IMR-90 (cell line): Measurements from ENCODE around the gene PKD2L1. TPM values are rescaled to one million over a fixed set of nuclear protein-coding genes. Genes with fewer than 3 reads are reported as not detected.

ENCODE experiments used
- ATAC-seq: fragments of 200-7000 bp; cut with Tn5 transposase; 2 replicates; pipeline ENCODE4 v1.9.1; 2020; ENCODE audit warnings: low read depth, mild to moderate bottlenecking, moderate library complexity
- BruUV-seq: library from RNA; stranded (reverse); fragments of 400-500 nt; replicated peaks from 2 replicates; lab custom pipeline; 2021; lab: Mats Ljungman, UMichigan
- CTCF ChIA-PET: fragments of 300-600 bp; formaldehyde crosslinking; extraction: SDS; loops from one replicate; lab custom pipeline; 2021; ENCODE audit warnings: antibody characterized with exemption; lab: Yijun Ruan, JAX
- POLR2A ChIA-PET: fragments of 300-600 bp; sonication (Branson Sonifier 250); formaldehyde crosslinking; loops from one replicate; lab custom pipeline; 2022; ENCODE audit warnings: antibody characterized with exemption; ENCODE audit not compliant: unreplicated experiment; lab: Charles Lee
- DNase-seq: peaks from one replicate; pipeline ENCODE4 v3.0.0; 2013
- H2AFZ ChIP-seq: replicated peaks from 2 replicates; pipeline ENCODE3; 2013; ENCODE audit warnings: low read length, mild to moderate bottlenecking; ENCODE audit not compliant: poor library complexity
- H2AK5ac ChIP-seq: 2 replicates; pipeline ENCODE4 v1.6.1; 2013; ENCODE audit warnings: low read depth, low read length, inconsistent platforms
- H2AK9ac ChIP-seq: replicated peaks from 2 replicates; pipeline ENCODE3; 2013; ENCODE audit warnings: mild to moderate bottlenecking, low read depth, low read length, moderate library complexity; ENCODE audit not compliant: poor library complexity
- H2BK120ac ChIP-seq: 2 replicates; pipeline ENCODE4 v1.6.1; 2013; ENCODE audit warnings: low read depth, low read length, inconsistent platforms
- H2BK15ac ChIP-seq: 3 replicates; pipeline ENCODE4 v1.6.1; 2013; ENCODE audit warnings: low read depth, low read length, inconsistent platforms
- H2BK20ac ChIP-seq: 2 replicates; pipeline ENCODE4 v1.6.1; 2013; ENCODE audit warnings: low read depth, mild to moderate bottlenecking, inconsistent platforms, low read length, moderate library complexity
- H2BK5ac ChIP-seq: 2 replicates; pipeline ENCODE4 v1.6.1; 2013; ENCODE audit warnings: mild to moderate bottlenecking, low read depth, low read length, inconsistent platforms; ENCODE audit not compliant: poor library complexity, severe bottlenecking
- H3K14ac ChIP-seq: replicated peaks from 2 replicates; pipeline ENCODE4 v1.6.1; 2013; ENCODE audit warnings: low read depth, low read length, inconsistent platforms
- H3K18ac ChIP-seq: 2 replicates; pipeline ENCODE4 v1.6.1; 2013; ENCODE audit warnings: low read depth, low read length, control low read depth
- H3K23ac ChIP-seq: 2 replicates; pipeline ENCODE4 v1.6.1; 2013; ENCODE audit warnings: low read depth, low read length, inconsistent platforms
- H3K27ac ChIP-seq: 2 replicates; pipeline ENCODE4 v1.5.1; 2013; ENCODE audit warnings: mild to moderate bottlenecking, control low read depth, low read length; ENCODE audit not compliant: insufficient read depth
- H3K27me3 ChIP-seq: 2 replicates; pipeline ENCODE4 v1.6.1; 2013; ENCODE audit warnings: low read length; ENCODE audit not compliant: control insufficient read depth, insufficient read depth
- H3K36me3 ChIP-seq: 2 replicates; pipeline ENCODE4 v1.6.1; 2013; ENCODE audit warnings: low read length, mixed read lengths; ENCODE audit not compliant: control insufficient read depth, insufficient read depth
- H3K4ac ChIP-seq: 2 replicates; pipeline ENCODE4 v1.6.1; 2013; ENCODE audit warnings: low read depth, low read length, inconsistent platforms
- H3K4me1 ChIP-seq: 2 replicates; pipeline ENCODE4 v1.6.1; 2013; ENCODE audit warnings: low read length, mixed read lengths; ENCODE audit not compliant: control insufficient read depth, insufficient read depth
- H3K4me2 ChIP-seq: 2 replicates; pipeline ENCODE4 v1.6.1; 2013; ENCODE audit warnings: low read depth, mild to moderate bottlenecking, control low read depth, low read length, moderate library complexity
- H3K4me3 ChIP-seq: 2 replicates; pipeline ENCODE4 v1.5.1; 2013; ENCODE audit warnings: low read depth, mild to moderate bottlenecking, control low read depth, low read length, moderate library complexity; ENCODE audit not compliant: insufficient read depth
- H3K56ac ChIP-seq: 2 replicates; pipeline ENCODE4 v1.6.1; 2013; ENCODE audit warnings: low read length, inconsistent platforms; ENCODE audit not compliant: insufficient read depth; ENCODE audit errors: extremely low read depth
- H3K79me1 ChIP-seq, 2 experiments: 2 replicates each; pipeline ENCODE4 v1.6.1; 2013; ENCODE audit warnings: low read length in 2 of 2, inconsistent platforms in 1 of 2, low read depth in 1 of 2
- H3K9ac ChIP-seq: 2 replicates; pipeline ENCODE4 v1.6.1; 2013; ENCODE audit warnings: low read depth, low read length, control low read depth
- H3K9me1 ChIP-seq: 2 replicates; pipeline ENCODE4 v1.6.1; 2013; ENCODE audit warnings: low read length, inconsistent platforms; ENCODE audit not compliant: insufficient read depth
- H3K9me3 ChIP-seq: 2 replicates; pipeline ENCODE4 v1.6.1; 2013; ENCODE audit warnings: low read length; ENCODE audit not compliant: control insufficient read depth, insufficient read depth
- H4K20me1 ChIP-seq: 2 replicates; pipeline ENCODE4 v1.6.1; 2013; ENCODE audit warnings: low read length, inconsistent platforms; ENCODE audit not compliant: insufficient read depth
- H4K5ac ChIP-seq: 2 replicates; pipeline ENCODE4 v1.6.1; 2013; ENCODE audit warnings: mild to moderate bottlenecking, low read depth, low read length, control low read depth
- H4K8ac ChIP-seq, 2 experiments: 2 replicates each; pipeline ENCODE4 v1.6.1; 2013; ENCODE audit warnings: low read depth in 2 of 2, low read length in 2 of 2, control low read depth in 1 of 2, inconsistent platforms in 1 of 2
- H4K91ac ChIP-seq: 2 replicates; pipeline ENCODE4 v1.6.1; 2013; ENCODE audit warnings: low read depth, low read length, inconsistent platforms; ENCODE audit not compliant: insufficient read depth
- BHLHE40 ChIP-seq: fragments of 150-350 bp; IDR thresholded peaks from 2 replicates; pipeline ENCODE4 v1.6.1; 2016; ENCODE audit warnings: mild to moderate bottlenecking, low read depth, low read length
- CEBPB ChIP-seq: IDR thresholded peaks from 2 replicates; pipeline ENCODE4 v1.6.1; 2012; ENCODE audit warnings: low read depth, low read length, improper control_type of control experiment
- CHD1 ChIP-seq: IDR thresholded peaks from 2 replicates; pipeline ENCODE4 v1.6.1; 2012; ENCODE audit warnings: low read depth, low read length, improper control_type of control experiment
- FOS ChIP-seq: fragments of 150-350 bp; IDR thresholded peaks from 2 replicates; pipeline ENCODE4 v1.6.1; 2016; ENCODE audit warnings: low read depth, low read length
- MAFK ChIP-seq: IDR thresholded peaks from 2 replicates; pipeline ENCODE4 v1.6.1; 2012; ENCODE audit warnings: low read depth, low read length, improper control_type of control experiment
- MXI1 ChIP-seq: IDR thresholded peaks from 2 replicates; pipeline ENCODE4 v1.6.1; 2012; ENCODE audit warnings: low read depth, mild to moderate bottlenecking, low read length, moderate library complexity, borderline replicate concordance
- NFE2L2 ChIP-seq: fragments of 150-350 bp; IDR thresholded peaks from 2 replicates; pipeline ENCODE4 v1.6.1; 2016; ENCODE audit warnings: low read depth, mild to moderate bottlenecking, low read length
- POLR2A ChIP-seq: IDR thresholded peaks from 2 replicates; pipeline ENCODE4 v1.6.1; 2012; ENCODE audit warnings: mild to moderate bottlenecking, low read depth, low read length
- RAD21 ChIP-seq: IDR thresholded peaks from 2 replicates; pipeline ENCODE4 v1.6.1; 2012; ENCODE audit warnings: low read length, improper control_type of control experiment
- RCOR1 ChIP-seq: IDR thresholded peaks from 2 replicates; pipeline ENCODE4 v1.6.1; 2012; ENCODE audit warnings: mild to moderate bottlenecking, low read length, improper control_type of control experiment; ENCODE audit not compliant: insufficient replicate concordance
- SMC3 ChIP-seq: fragments of 150-350 bp; IDR thresholded peaks from 2 replicates; pipeline ENCODE4 v1.6.1; 2016; ENCODE audit warnings: low read depth, mild to moderate bottlenecking, antibody characterized with exemption, low read length, moderate library complexity
- dilution Hi-C: fragments of 300-500 bp; cut with HindIII; formaldehyde crosslinking; loops from one replicate; pipeline ENCODE4 v1.14.3; 2018; ENCODE audit warnings: low sequenced_read_pairs; ENCODE audit not compliant: unreplicated experiment
- in situ Hi-C: fragments of 300-500 bp; cut with MboI; formaldehyde crosslinking; loops from 3 replicates; pipeline ENCODE4 v1.14.3; 2019; ENCODE audit warnings: low sequenced_read_pairs, inconsistent platforms, mixed read lengths
- intact Hi-C: fragments of 100-400 bp; cut with micrococcal nuclease; formaldehyde crosslinking; loops from 2 replicates; pipeline ENCODE4 v1.10.0; 2022
- polyA plus RNA-seq, 3 experiments: library from polyadenylated mRNA; depleted of rRNA; stranded (reverse); fragments of >200 nt; gene quantifications; 2 replicates each; pipeline ENCODE4 v1.2.3, GENCODE V29; 2012; ENCODE audit warnings: low replicate concordance in 1 of 3
- total RNA-seq: library from RNA; depleted of rRNA; stranded (reverse); fragments of >200 nt; gene quantifications from 2 replicates; pipeline ENCODE4 v1.2.3, GENCODE V29; 2012
- TF ChIP-seq, protein P1 (sequence below): fragments of 150-350 bp; IDR thresholded peaks from 2 replicates; pipeline ENCODE4 v1.6.1; 2016; ENCODE audit warnings: low read depth, mild to moderate bottlenecking, low read length, moderate library complexity, borderline replicate concordance

Gene PKD2L1
- total and polyA plus RNA-seq, 2 of the 4 experiments (the other 2 are of a cell fraction): not detected

DNA sequence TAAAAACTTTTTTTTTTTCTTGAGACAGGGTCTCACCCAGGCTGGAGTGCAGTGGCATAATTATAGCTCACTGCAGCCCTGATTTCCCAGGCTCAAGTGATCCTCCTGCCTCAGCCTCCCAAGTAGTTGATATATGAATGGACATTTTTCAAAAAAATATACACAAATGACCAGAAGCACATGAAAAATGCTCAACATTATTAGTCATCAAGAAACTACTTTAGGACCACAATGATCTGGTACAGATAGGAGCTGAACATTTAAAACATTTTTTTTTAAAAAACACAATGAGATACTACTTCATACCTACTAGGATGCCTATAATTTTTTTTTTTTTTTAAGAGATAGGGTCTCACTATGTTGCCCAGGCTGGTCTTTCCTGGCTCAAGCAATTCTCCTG is 38.7 kb upstream of the PKD2L1 start:
- H4K91ac ChIP-seq: no peak overlapping the region
- intact Hi-C loops: no loop called here
- H3K56ac ChIP-seq: no peak overlapping the region
- H2BK15ac ChIP-seq: no peak overlapping the region
- dilution Hi-C loops: no loop called here
- H3K36me3 ChIP-seq: no peaks in the 10 kb centered on the region
- H2BK20ac ChIP-seq: no peak overlapping the region
- DNase-seq (no peak), ATAC-seq (no peak)
- no peaks in the 10 kb centered on the region for H3K9me3 ChIP-seq
- no peak overlapping the region for H2AK9ac ChIP-seq
- no peak overlapping the region for H3K4me3 ChIP-seq
- H3K4me2 ChIP-seq: no peak overlapping the region
- H3K18ac ChIP-seq: no peak overlapping the region
- in situ Hi-C loops: no loop called here
- H2BK120ac ChIP-seq: no peak overlapping the region
- no peak overlapping the region for H4K5ac ChIP-seq
- no peaks in the 10 kb centered on the region for H3K27me3 ChIP-seq
- H4K8ac ChIP-seq: no peak overlapping the region
- no peak overlapping the region for H3K9ac ChIP-seq
- CTCF ChIA-PET: interaction anchor here (1.2 kb wide), 1 partner anchor 65 kb away, joined by 3 read pairs; no protein-coding TSS in a partner anchor
- no peak overlapping the region for H3K14ac ChIP-seq
- POLR2A ChIA-PET: no interaction called here
- no peak overlapping the region for H3K27ac ChIP-seq
- H3K9me1 ChIP-seq: peaks cover 15% of the 10 kb centered on the region; the same call in 1 of the 2 replicates
- TF ChIP-seq MAFK (no peak), NFE2L2 (no peak), CHD1 (no peak), FOS (no peak), RAD21 (no peak), MXI1 (no peak), CEBPB (no peak), RCOR1 (no peak), SMC3 (no peak), POLR2A (no peak), BHLHE40 (no peak)
- TF ChIP-seq, protein P1, sequence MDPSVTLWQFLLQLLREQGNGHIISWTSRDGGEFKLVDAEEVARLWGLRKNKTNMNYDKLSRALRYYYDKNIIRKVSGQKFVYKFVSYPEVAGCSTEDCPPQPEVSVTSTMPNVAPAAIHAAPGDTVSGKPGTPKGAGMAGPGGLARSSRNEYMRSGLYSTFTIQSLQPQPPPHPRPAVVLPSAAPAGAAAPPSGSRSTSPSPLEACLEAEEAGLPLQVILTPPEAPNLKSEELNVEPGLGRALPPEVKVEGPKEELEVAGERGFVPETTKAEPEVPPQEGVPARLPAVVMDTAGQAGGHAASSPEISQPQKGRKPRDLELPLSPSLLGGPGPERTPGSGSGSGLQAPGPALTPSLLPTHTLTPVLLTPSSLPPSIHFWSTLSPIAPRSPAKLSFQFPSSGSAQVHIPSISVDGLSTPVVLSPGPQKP: no peak
- 0 out of 2 replicates have a peak, but pooled peaks cover 2% of the 10 kb centered on the region for H4K20me1 ChIP-seq
- no peak overlapping the region for H2AFZ ChIP-seq
- no TSS peak for BruUV-seq
- H3K79me1 ChIP-seq: peaks cover 0 to 16% of the 10 kb centered on the region in 2 experiments; a peak in 1 of 4 replicates
- peaks cover 20% of the 10 kb centered on the region for H3K4me1 ChIP-seq
- no peak overlapping the region for H2AK5ac ChIP-seq
- H3K4ac ChIP-seq: no peak overlapping the region
- no peak overlapping the region for H2BK5ac ChIP-seq
- no peak overlapping the region for H3K23ac ChIP-seq
